Activated CD8-positive, alpha-beta T cell treated with anti-CD3 and anti-CD28 coated beads, Interleukin-2, amount 10 ng/mL, durations not matched to agents 7 days and 5 days (primary cell): ENCODE measurements around the gene NAA16. TPM values are rescaled to one million over a fixed set of nuclear protein-coding genes. Genes with fewer than 3 reads are reported as not detected.

Source experiments
- ATAC-seq: fragments of 150-1000 bp; cut with Tn5 transposase; one replicate; pipeline ENCODE4 v1.10.0; 2021; ENCODE audit warnings: moderate library complexity
- CTCF ChIA-PET: fragments of 350-600 bp; sonication (Branson Sonifier 250); formaldehyde crosslinking; loops from one replicate; lab custom pipeline; 2021; ENCODE audit warnings: antibody characterized with exemption; lab: Charles Lee
- POLR2A ChIA-PET: fragments of 350-600 bp; sonication (Branson Sonifier 250); formaldehyde crosslinking; loops from one replicate; lab custom pipeline; 2021; ENCODE audit warnings: antibody characterized with exemption; lab: Charles Lee
- DNase-seq: peaks from one replicate; pipeline ENCODE4 v3.0.0-alpha.2; 2020
- H3K27ac Mint-ChIP-seq: one replicate; pipeline ENCODE4 v1.8.0; 2021; ENCODE audit warnings: mild to moderate bottlenecking, mixed read lengths
- H3K27me3 Mint-ChIP-seq: one replicate; pipeline ENCODE4 v1.8.0; 2021; ENCODE audit warnings: low read depth, mixed read lengths
- H3K36me3 Mint-ChIP-seq: one replicate; pipeline ENCODE4 v1.8.0; 2021; ENCODE audit warnings: low read depth, mixed read lengths
- H3K4me1 Mint-ChIP-seq: one replicate; pipeline ENCODE4 v1.8.0; 2021; ENCODE audit warnings: low read depth, mixed read lengths
- H3K4me3 Mint-ChIP-seq: one replicate; pipeline ENCODE4 v1.8.0; 2021; ENCODE audit warnings: mild to moderate bottlenecking, mixed read lengths
- H3K9me3 Mint-ChIP-seq: one replicate; pipeline ENCODE4 v1.8.0; 2022; ENCODE audit warnings: mixed read lengths; ENCODE audit not compliant: insufficient read depth
- total RNA-seq, 2 experiments: library from RNA; stranded (reverse); gene quantifications; one replicate each; pipeline ENCODE4 v1.2.3, GENCODE V29; 2021

Gene NAA16
- total RNA-seq, 2 experiments from 2014 or later, result 36.7 to 38.7 TPM

GRCh38 chr13:41364043-41364442 is 53.0 kb downstream of the NAA16 start:
- DNase-seq, result no peak
- ChIA-PET CTCF (interaction anchor here (0.8 to 1.6 kb wide), 3 partner anchors 12 to 304 kb away, joined by 3 to 4 read pairs (median 3); no protein-coding TSS in a partner anchor), POLR2A (no interaction called here)
- peaks cover 71% of the 10 kb centered on the region for H3K36me3 Mint-ChIP-seq
- no peaks in the 10 kb centered on the region for H3K4me1 Mint-ChIP-seq
- H3K9me3 Mint-ChIP-seq, result no peaks in the 10 kb centered on the region
- no peak overlapping the region for H3K27ac Mint-ChIP-seq
- ATAC-seq, result no peak
- no peaks in the 10 kb centered on the region for H3K27me3 Mint-ChIP-seq
- no peak overlapping the region for H3K4me3 Mint-ChIP-seq

DNA sequence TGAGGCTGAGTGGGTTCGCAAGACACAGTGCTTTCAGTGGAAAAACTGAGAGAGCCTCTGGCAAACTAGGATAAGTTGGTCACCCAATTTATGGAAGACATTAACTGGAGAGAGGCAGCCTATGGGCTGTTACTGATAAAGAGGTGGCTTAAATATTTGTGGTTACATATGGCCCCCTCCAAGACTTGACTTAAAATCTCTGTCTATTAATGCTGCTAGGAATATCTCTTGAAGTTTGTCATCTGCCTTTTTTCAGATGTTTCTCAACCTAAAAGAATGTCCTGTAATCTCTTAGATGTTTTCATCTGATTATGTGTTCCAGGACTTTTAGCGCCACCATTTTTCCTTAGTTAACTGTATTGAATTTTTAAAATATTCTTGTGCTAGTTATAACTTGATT is 54.6 kb downstream of the NAA16 start:
- POLR2A ChIA-PET, result no interaction called here
- no peaks in the 10 kb centered on the region for H3K9me3 Mint-ChIP-seq
- peaks cover 75% of the 10 kb centered on the region for H3K36me3 Mint-ChIP-seq

GRCh38 chr13:41370736-41371135 is 59.7 kb downstream of the NAA16 start:
- CTCF ChIA-PET, result interaction anchor here (1.2 kb wide), 1 partner anchor 9 kb away, joined by 3 read pairs; no protein-coding TSS in a partner anchor
- H3K36me3 Mint-ChIP-seq, result peaks cover 70% of the 10 kb centered on the region
- H3K27ac Mint-ChIP-seq, result no peak overlapping the region

More for the DNA sequence above, 54.6 kb downstream of the NAA16 start:
- Mint-ChIP-seq H3K4me1 (no peaks in the 10 kb centered on the region), H3K27me3 (no peaks in the 10 kb centered on the region), H3K27ac (no peak overlapping the region), H3K4me3 (no peak overlapping the region)
- ATAC-seq (no peak), DNase-seq (no peak)
- CTCF ChIA-PET, result no interaction called here

DNA sequence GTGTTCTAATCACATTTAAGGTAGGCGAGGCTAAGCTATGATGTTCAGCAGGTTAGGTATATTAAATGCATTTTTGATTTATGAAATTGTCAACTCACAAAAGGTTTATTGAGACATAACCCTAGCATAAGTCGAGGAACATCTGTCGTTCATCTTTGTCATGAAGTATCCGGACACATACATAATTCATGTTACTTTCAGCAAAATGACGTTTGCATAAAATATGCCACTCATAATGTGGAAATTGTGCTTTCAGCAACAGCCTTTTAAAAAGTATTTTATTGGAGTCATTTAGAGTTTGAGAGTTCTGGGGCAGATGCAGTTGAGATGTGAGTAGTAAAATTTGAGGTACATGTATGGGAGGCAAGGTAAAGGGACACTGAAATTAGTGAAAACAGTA is 66.4 kb downstream of the NAA16 start:
- ChIA-PET CTCF (interaction anchor here (1.0 kb wide), 1 partner anchor 8 kb away, joined by 3 read pairs; no protein-coding TSS in a partner anchor), POLR2A (no interaction called here)
- H3K36me3 Mint-ChIP-seq, result peaks cover 32% of the 10 kb centered on the region
- H3K27me3 Mint-ChIP-seq, result no peaks in the 10 kb centered on the region
- ATAC-seq (no peak), DNase-seq (no peak)
- H3K9me3 Mint-ChIP-seq, result no peaks in the 10 kb centered on the region
- no peak overlapping the region for H3K27ac Mint-ChIP-seq
- H3K4me1 Mint-ChIP-seq, result no peaks in the 10 kb centered on the region
- no peak overlapping the region for H3K4me3 Mint-ChIP-seq

More at GRCh38 chr13:41370736-41371135, 59.7 kb downstream of the NAA16 start:
- no peaks in the 10 kb centered on the region for H3K4me1 Mint-ChIP-seq
- ATAC-seq (no peak), DNase-seq (no peak)
- H3K4me3 Mint-ChIP-seq, result no peak overlapping the region
- H3K27me3 Mint-ChIP-seq, result no peaks in the 10 kb centered on the region
- no peaks in the 10 kb centered on the region for H3K9me3 Mint-ChIP-seq
- POLR2A ChIA-PET, result no interaction called here

DNA sequence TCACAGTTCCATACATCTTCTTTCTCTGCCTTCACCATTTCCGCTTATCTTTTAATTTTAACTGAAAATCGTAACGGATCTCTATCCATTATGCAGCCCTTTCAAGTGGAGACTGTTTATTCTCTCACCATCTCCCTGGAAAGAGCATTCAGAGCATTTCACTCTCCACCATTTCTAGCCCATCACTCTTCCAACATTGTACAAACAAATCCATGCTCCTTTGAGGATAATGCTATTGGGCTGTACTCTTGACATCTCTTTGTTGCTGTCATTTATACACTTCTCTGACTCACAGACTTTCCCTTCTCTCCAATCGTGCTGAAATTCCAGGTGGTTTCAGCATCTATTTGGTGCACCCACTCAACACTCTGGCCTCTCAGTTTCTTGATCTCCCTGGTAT is 71.4 kb downstream of the NAA16 start:
- peaks cover 4% of the 10 kb centered on the region for H3K36me3 Mint-ChIP-seq
- H3K4me1 Mint-ChIP-seq, result no peaks in the 10 kb centered on the region
- H3K27ac Mint-ChIP-seq, result no peak overlapping the region
- no peaks in the 10 kb centered on the region for H3K27me3 Mint-ChIP-seq
- ATAC-seq (no peak), DNase-seq (no peak)
- no peak overlapping the region for H3K4me3 Mint-ChIP-seq
- ChIA-PET POLR2A (no interaction called here), CTCF (no interaction called here)
- no peaks in the 10 kb centered on the region for H3K9me3 Mint-ChIP-seq

DNA sequence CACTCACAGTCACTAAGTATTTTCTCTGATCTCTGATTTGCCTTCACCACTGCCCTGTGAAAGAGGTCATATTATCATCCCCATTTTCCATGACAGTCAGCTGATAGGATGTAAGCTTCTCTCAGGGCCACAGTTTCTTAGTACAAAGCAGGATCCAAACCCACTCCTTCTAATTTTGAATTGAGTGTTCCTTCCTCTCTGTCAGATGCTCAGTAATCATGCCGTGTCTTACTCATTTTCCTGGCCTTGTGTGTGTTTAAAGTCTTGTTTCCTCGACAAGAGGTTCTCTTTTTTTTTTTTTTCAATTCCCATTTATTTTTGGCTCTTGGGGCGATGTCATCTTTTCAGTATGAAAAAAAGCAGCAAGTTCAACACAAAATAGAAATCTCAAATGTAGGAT is 72.3 kb downstream of the NAA16 start:
- ChIA-PET POLR2A (no interaction called here), CTCF (interaction anchor here (1.0 to 2.2 kb wide), 2 partner anchors 8 to 11 kb away, joined by 3 to 9 read pairs; no protein-coding TSS in a partner anchor)
- Mint-ChIP-seq H3K4me3 (no peak overlapping the region), H3K4me1 (no peaks in the 10 kb centered on the region), H3K36me3 (no peaks in the 10 kb centered on the region), H3K9me3 (no peaks in the 10 kb centered on the region), H3K27me3 (no peaks in the 10 kb centered on the region), H3K27ac (no peak overlapping the region)
- DNase-seq (no peak), ATAC-seq (no peak)

GRCh38 chr13:41384749-41385503 is 73.9 kb downstream of the NAA16 start:
- no peaks in the 10 kb centered on the region for H3K4me1 Mint-ChIP-seq

DNA sequence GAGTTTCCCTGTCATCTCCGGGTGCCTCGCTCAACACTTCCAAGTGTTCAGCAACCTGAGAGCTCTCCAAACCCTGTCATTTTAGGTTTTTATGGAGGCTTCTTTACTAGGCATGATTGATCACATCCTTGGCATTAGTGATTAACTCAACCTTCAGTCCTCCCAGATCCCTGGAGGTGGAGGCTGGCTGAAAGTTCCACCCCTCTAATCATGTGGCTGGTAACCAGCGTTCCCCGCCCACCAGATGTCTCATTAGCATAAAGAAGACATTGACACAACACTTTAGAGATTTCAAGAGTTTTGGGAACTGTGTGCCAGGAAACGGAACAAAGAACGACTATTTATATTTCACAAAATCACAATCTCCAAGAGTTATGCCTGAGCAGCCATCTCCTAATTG is 75.1 kb downstream of the NAA16 start:
- ATAC-seq (no peak), DNase-seq (no peak)
- Mint-ChIP-seq H3K27ac (no peak overlapping the region), H3K27me3 (no peaks in the 10 kb centered on the region), H3K36me3 (no peaks in the 10 kb centered on the region), H3K9me3 (no peaks in the 10 kb centered on the region), H3K4me1 (no peaks in the 10 kb centered on the region), H3K4me3 (no peak overlapping the region)
- CTCF ChIA-PET, result interaction anchor here (1.0 kb wide), 1 partner anchor 267 kb away, joined by 5 read pairs; no protein-coding TSS in a partner anchor
- POLR2A ChIA-PET, result no interaction called here

More at GRCh38 chr13:41384749-41385503, 73.9 kb downstream of the NAA16 start:
- Mint-ChIP-seq H3K36me3 (no peaks in the 10 kb centered on the region), H3K27ac (no peak overlapping the region), H3K9me3 (no peaks in the 10 kb centered on the region), H3K4me3 (no peak overlapping the region), H3K27me3 (no peaks in the 10 kb centered on the region)
- DNase-seq (no peak), ATAC-seq (no peak)
- ChIA-PET POLR2A (no interaction called here), CTCF (interaction anchor here (0.6 to 2.2 kb wide), 7 partner anchors 8 to 268 kb away, joined by 3 to 9 read pairs (median 4); no protein-coding TSS in a partner anchor)

- ChIA-PET CTCF (no interaction called here), POLR2A (interaction anchor here (0.6 kb wide), 1 partner anchor 1476 kb away, joined by 3 read pairs; no protein-coding TSS in a partner anchor)
- no peak for ATAC-seq
- no peaks in the 10 kb centered on the region for H3K4me1 Mint-ChIP-seq
- no peaks in the 10 kb centered on the region for H3K9me3 Mint-ChIP-seq
- H3K4me3 Mint-ChIP-seq, result no peak overlapping the region
- no peaks in the 10 kb centered on the region for H3K36me3 Mint-ChIP-seq
- no peak for DNase-seq
- H3K27me3 Mint-ChIP-seq, result no peaks in the 10 kb centered on the region
- H3K27ac Mint-ChIP-seq, result no peak overlapping the region
These were observed 76.5 kb downstream of the NAA16 start for GRCh38 chr13:41387576-41387975.

DNA sequence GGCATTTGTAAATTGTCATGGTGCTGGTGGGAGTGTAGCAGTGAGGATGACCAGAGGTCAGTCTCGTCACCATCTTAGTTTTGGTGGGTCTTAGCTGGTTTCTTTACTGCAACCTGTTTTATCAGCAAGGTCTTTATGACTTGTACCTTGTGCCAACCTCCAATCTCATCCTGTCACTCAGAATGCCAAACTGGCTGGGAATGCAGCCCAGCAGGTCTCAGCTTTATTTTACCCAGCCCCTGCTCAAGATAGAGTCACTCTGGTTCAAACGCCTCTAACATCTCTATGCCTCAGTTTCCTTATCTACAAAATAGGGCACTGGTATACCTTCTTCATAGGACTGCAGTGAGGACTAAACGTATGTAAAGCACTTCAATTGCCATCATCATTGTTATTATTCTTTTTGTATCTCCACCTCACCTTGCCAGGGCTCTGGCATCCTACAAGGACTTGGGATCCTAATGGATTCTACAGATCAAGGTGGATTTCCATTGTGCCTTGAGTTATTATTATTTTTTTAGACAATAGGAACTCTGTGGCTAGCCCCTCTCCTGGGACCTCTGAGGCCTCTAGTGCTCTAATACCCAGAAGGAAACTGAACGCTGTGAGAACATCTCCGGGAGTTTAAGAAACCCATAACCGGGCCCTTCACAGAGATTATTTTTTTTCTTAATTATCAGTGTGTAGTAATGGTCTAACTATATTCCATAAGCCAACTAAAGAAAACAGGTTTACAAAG is 77.2 kb downstream of the NAA16 start:
- Mint-ChIP-seq H3K27me3 (no peaks in the 10 kb centered on the region), H3K36me3 (no peaks in the 10 kb centered on the region), H3K4me1 (no peaks in the 10 kb centered on the region), H3K27ac (no peak overlapping the region), H3K9me3 (no peaks in the 10 kb centered on the region), H3K4me3 (no peak overlapping the region)
- DNase-seq, result no peak
- CTCF ChIA-PET, result interaction anchor here (1.3 to 1.5 kb wide), 2 partner anchors 71 to 265 kb away, joined by 5 to 6 read pairs; no protein-coding TSS in a partner anchor
- POLR2A ChIA-PET, result interaction anchor here (0.6 kb wide), 1 partner anchor 1475 kb away, joined by 3 read pairs; no protein-coding TSS in a partner anchor
- ATAC-seq, result no peak

DNA sequence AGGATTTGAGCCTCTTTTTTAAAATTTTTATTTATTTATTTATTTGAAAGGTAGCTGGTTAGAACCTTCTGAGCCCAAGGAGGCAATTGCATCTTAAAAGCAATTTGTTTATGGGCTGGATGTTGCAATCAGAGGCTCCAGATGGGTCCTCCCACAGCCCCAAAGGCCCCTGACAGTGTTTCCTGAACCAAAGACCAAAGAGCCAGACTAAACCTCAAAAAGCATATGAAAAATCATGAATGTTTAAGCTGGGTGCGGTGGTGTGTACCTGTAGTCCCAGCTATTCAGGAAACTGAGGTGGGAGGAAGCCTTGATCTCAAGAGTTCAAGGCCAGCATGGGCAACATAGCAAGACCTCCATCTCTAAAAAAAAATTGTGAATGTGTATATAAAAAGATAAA is 78.5 kb downstream of the NAA16 start:
- no peaks in the 10 kb centered on the region for H3K27me3 Mint-ChIP-seq
- H3K4me1 Mint-ChIP-seq, result no peaks in the 10 kb centered on the region
- H3K4me3 Mint-ChIP-seq, result no peak overlapping the region
- no peak for DNase-seq
- no peak overlapping the region for H3K27ac Mint-ChIP-seq
- ChIA-PET POLR2A (no interaction called here), CTCF (interaction anchor here (1.3 to 1.5 kb wide), 3 partner anchors 10 to 263 kb away, joined by 5 to 6 read pairs (median 5); no protein-coding TSS in a partner anchor)
- H3K9me3 Mint-ChIP-seq, result no peaks in the 10 kb centered on the region
- no peak for ATAC-seq
- H3K36me3 Mint-ChIP-seq, result no peaks in the 10 kb centered on the region
